B cell (primary cell): ENCODE data around the gene HAGH.

Experiments
- CTCF ChIP-seq: fragments of 200-600 bp; IDR thresholded peaks from one replicate; pipeline ENCODE4 v1.8.0; 2022; ENCODE audit warnings: antibody characterized with exemption, mild to moderate bottlenecking
- EZH2 ChIP-seq: IDR thresholded peaks from 2 replicates; pipeline ENCODE4 v1.6.1; 2012; ENCODE audit warnings: borderline replicate concordance, low read depth, mild to moderate bottlenecking, moderate library complexity, low read length; ENCODE audit not compliant: insufficient read depth, poor library complexity, severe bottlenecking

- no peak for TF ChIP-seq CTCF
- no peak for TF ChIP-seq EZH2
These were observed 46.6 kb downstream of the HAGH start for GRCh38 chr16:1779741-1780676.
